Astrocyte of the spinal cord (primary cell): Measurements from ENCODE around the gene VWA3A.

Experiments
- DNase-seq: peaks from one replicate; pipeline ENCODE4 v3.0.0; 2011; ENCODE audit warnings: low read depth, low spot score
- H3K4me3 ChIP-seq: 2 replicates; pipeline ENCODE4 v1.5.1; 2011; ENCODE audit warnings: low read depth, mild to moderate bottlenecking, low read length, moderate library complexity
- CTCF ChIP-seq: IDR thresholded peaks from 2 replicates; pipeline ENCODE4 v1.5.1; 2012; ENCODE audit warnings: low read depth, mild to moderate bottlenecking, low read length, inconsistent platforms
- in situ Hi-C: cut with HindIII; loops from 2 replicates; pipeline ENCODE4 v1.10.0; 2017; ENCODE audit warnings: low sequenced_read_pairs

The VWA3A gene

GRCh38 chr16:22117609-22118008, 25.3 kb downstream of the VWA3A start:
- TF ChIP-seq CTCF, result no peak
- H3K4me3 ChIP-seq, result no peak overlapping the region
- in situ Hi-C loops, result no loop called here
- no peak for DNase-seq

- TF ChIP-seq CTCF, result no peak
- no peak overlapping the region for H3K4me3 ChIP-seq
- in situ Hi-C loops, result no loop called here
- no peak for DNase-seq
Measured at GRCh38 chr16:22120440-22120839, 28.1 kb downstream of the VWA3A start.

GRCh38 chr16:22122239-22122638, 29.9 kb downstream of the VWA3A start:
- DNase-seq, result no peak
- H3K4me3 ChIP-seq, result no peak overlapping the region
- in situ Hi-C loops, result no loop called here
- TF ChIP-seq CTCF, result no peak

- TF ChIP-seq CTCF, result no peak
- in situ Hi-C loops, result no loop called here
- no peak for DNase-seq
- H3K4me3 ChIP-seq, result no peak overlapping the region
Measured at GRCh38 chr16:22123146-22123545, 30.8 kb downstream of the VWA3A start.

GRCh38 chr16:22123759-22124490, 31.6 kb downstream of the VWA3A start:
- H3K4me3 ChIP-seq, result no peak overlapping the region
- no peak for TF ChIP-seq CTCF
- in situ Hi-C loops, result no loop called here
- DNase-seq, result no peak

- in situ Hi-C loops, result no loop called here
- no peak overlapping the region for H3K4me3 ChIP-seq
- no peak for DNase-seq
- TF ChIP-seq CTCF, result no peak
Measured at GRCh38 chr16:22124583-22125284, 32.4 kb downstream of the VWA3A start.
